HG03196 (cell line): ENCODE data around the gene CFAP90.

Source experiments
- ATAC-seq: cut with Tn5 transposase; IDR thresholded peaks from one replicate; pipeline ENCODE4 v1.9.1; 2021; ENCODE audit not compliant: unreplicated experiment

CFAP90 gene

GRCh38 chr5:7825630-7826029, 25.3 kb downstream of the CFAP90 start:
- ATAC-seq: no peak

GRCh38 chr5:7824995-7825394, 25.9 kb downstream of the CFAP90 start:
- ATAC-seq: no peak

GRCh38 chr5:7823594-7823993, 27.3 kb downstream of the CFAP90 start:
- ATAC-seq: no peak

- ATAC-seq: no peak
Observed at GRCh38 chr5:7822449-7822848, 28.5 kb downstream of the CFAP90 start.

- no peak for ATAC-seq
Observed at GRCh38 chr5:7816535-7816901, 34.4 kb downstream of the CFAP90 start.

- ATAC-seq: peak; percentile 83
Observed at GRCh38 chr5:7815892-7816534, 34.9 kb downstream of the CFAP90 start.

GRCh38 chr5:7814816-7815215, 36.1 kb downstream of the CFAP90 start:
- ATAC-seq: no peak

- ATAC-seq: no peak
Observed at GRCh38 chr5:7813576-7813975, 37.4 kb downstream of the CFAP90 start.

- ATAC-seq: no peak
Observed at GRCh38 chr5:7813007-7813406, 37.9 kb downstream of the CFAP90 start.

GRCh38 chr5:7811715-7812114, 39.2 kb downstream of the CFAP90 start:
- no peak for ATAC-seq

GRCh38 chr5:7808998-7809397, 41.9 kb downstream of the CFAP90 start:
- no peak for ATAC-seq

GRCh38 chr5:7805379-7805778, 45.6 kb downstream of the CFAP90 start:
- ATAC-seq: no peak

GRCh38 chr5:7803937-7804336, 47.0 kb downstream of the CFAP90 start:
- ATAC-seq: no peak

- no peak for ATAC-seq
Observed at GRCh38 chr5:7802855-7803254, 48.1 kb downstream of the CFAP90 start.

- ATAC-seq: no peak
Observed at GRCh38 chr5:7801891-7802614, 48.9 kb downstream of the CFAP90 start.

- no peak for ATAC-seq
Observed at GRCh38 chr5:7795306-7795705, 55.6 kb downstream of the CFAP90 start.

- peak; percentile 78 for ATAC-seq
Observed at GRCh38 chr5:7794823-7795222, 56.1 kb downstream of the CFAP90 start.

- peak; percentile 67 for ATAC-seq
Observed at GRCh38 chr5:7794311-7794710, 56.6 kb downstream of the CFAP90 start.

GRCh38 chr5:7793895-7794294, 57.0 kb downstream of the CFAP90 start:
- no peak for ATAC-seq

GRCh38 chr5:7789567-7789966, 61.4 kb downstream of the CFAP90 start:
- ATAC-seq: no peak

- no peak for ATAC-seq
Observed at GRCh38 chr5:7787770-7788169, 63.2 kb downstream of the CFAP90 start.

- no peak for ATAC-seq
Observed at GRCh38 chr5:7784683-7785380, 66.1 kb downstream of the CFAP90 start.
